ENCODE data around the gene GABRB1.

The GABRB1 gene

GRCh38 chr4:47031011-47031678 is at the start of gene GABRB1:
Gene GABRB1 (plus strand): TSS chr4:47031567.
- DNase-seq = peak in 1 of 2 experiments; percentile 1

GRCh38 chr4:46984781-46985180 is 46.6 kb upstream of the GABRB1 start:
- DNase-seq = no peak

GRCh38 chr4:46986922-46987638 is 44.3 kb upstream of the GABRB1 start:
- no peak for DNase-seq

GRCh38 chr4:46992338-46992737 is 39.0 kb upstream of the GABRB1 start:
- no peak for DNase-seq

- DNase-seq = no peak
Measured at GRCh38 chr4:46993075-46994006, 38.0 kb upstream of the GABRB1 start, which contains the start of gene GABRA4. Gene GABRA4 (minus strand): TSS chr4:46993581. CDS start chr4:46993424, 157 bp downstream.

GRCh38 chr4:46994007-46994405 is 37.4 kb upstream of the GABRB1 start:
- no peak for DNase-seq

GRCh38 chr4:46999566-46999965 is 31.8 kb upstream of the GABRB1 start:
- DNase-seq = no peak

- no peak for DNase-seq
Measured at GRCh38 chr4:47000406-47000805, 31.0 kb upstream of the GABRB1 start.

GRCh38 chr4:47002580-47002979 is 28.8 kb upstream of the GABRB1 start:
- no peak for DNase-seq

GRCh38 chr4:47010347-47010911 is 20.9 kb upstream of the GABRB1 start:
- DNase-seq = no peak

GRCh38 chr4:47010912-47011446 is 20.4 kb upstream of the GABRB1 start:
- no peak for DNase-seq

- DNase-seq = no peak
Measured at GRCh38 chr4:47012676-47013075, 18.7 kb upstream of the GABRB1 start.

- DNase-seq = no peak
Measured at GRCh38 chr4:47013373-47013772, 18.0 kb upstream of the GABRB1 start.

- DNase-seq = no peak
Measured at GRCh38 chr4:47017081-47017480, 14.3 kb upstream of the GABRB1 start.

- no peak for DNase-seq
Measured at GRCh38 chr4:47017494-47017893, 13.9 kb upstream of the GABRB1 start.

- DNase-seq = no peak
Measured at GRCh38 chr4:47031751-47032404, 511 bp downstream of the GABRB1 start.

- peak; percentile 9 to 10 for DNase-seq
Measured at GRCh38 chr4:47032405-47033106, 1.2 kb downstream of the GABRB1 start.

- DNase-seq = no peak
Measured at GRCh38 chr4:47038263-47038662, 6.9 kb downstream of the GABRB1 start.

- no peak for DNase-seq
Measured at GRCh38 chr4:47040828-47041227, 9.5 kb downstream of the GABRB1 start.

GRCh38 chr4:47043821-47044220 is 12.5 kb downstream of the GABRB1 start:
- DNase-seq = no peak

- DNase-seq = no peak
Measured at GRCh38 chr4:47045261-47045660, 13.9 kb downstream of the GABRB1 start.

Measured in NCI-H1930 (cell line).